PC-3 (cell line): Measurements from ENCODE around the gene KRT85. TPM values are rescaled to one million over a fixed set of nuclear protein-coding genes. Genes with fewer than 3 reads are reported as not detected.

Experiments
- ATAC-seq: fragments of 200-7000 bp; cut with Tn5 transposase; 2 replicates; pipeline ENCODE4 v1.9.1; 2020; ENCODE audit warnings: mild to moderate bottlenecking, moderate library complexity
- BruUV-seq: library from RNA; stranded (reverse); fragments of 400-500 nt; replicated peaks from 2 replicates; lab custom pipeline; 2021; lab: Mats Ljungman, UMichigan
- CTCF ChIA-PET: fragments of 300-600 bp; sonication (Branson Sonifier 250); formaldehyde crosslinking; loops from one replicate; lab custom pipeline; 2022; ENCODE audit warnings: antibody characterized with exemption; lab: Charles Lee
- POLR2A ChIA-PET: fragments of 300-600 bp; sonication (Branson Sonifier 250); formaldehyde crosslinking; loops from one replicate; lab custom pipeline; 2022; ENCODE audit warnings: antibody characterized with exemption; ENCODE audit not compliant: unreplicated experiment; lab: Charles Lee
- DNase-seq: peaks from one replicate; pipeline ENCODE4 v3.0.0-alpha.2; 2015
- H2AFZ ChIP-seq: fragments of 300-600 bp; sonication (generic); 2 replicates; pipeline ENCODE4 v1.6.0; 2016; ENCODE audit warnings: antibody characterized with exemption, low read length
- H3F3A ChIP-seq: fragments of 300-600 bp; sonication (generic); one replicate; pipeline ENCODE4 v1.6.0; 2017; ENCODE audit warnings: antibody characterized with exemption, low read length, control low read depth, mild to moderate bottlenecking; ENCODE audit not compliant: unreplicated experiment
- H3K27ac ChIP-seq: fragments of 300-600 bp; sonication (generic); 2 replicates; pipeline ENCODE4 v1.5.1; 2016; ENCODE audit warnings: mild to moderate bottlenecking, low read length
- H3K27me3 ChIP-seq: fragments of 300-600 bp; sonication (generic); 2 replicates; pipeline ENCODE4 v1.6.1; 2016; ENCODE audit warnings: low read length, mixed read lengths
- H3K36me3 ChIP-seq: fragments of 300-600 bp; sonication (generic); 2 replicates; pipeline ENCODE4 v1.6.1; 2016; ENCODE audit warnings: low read depth, mixed run types, low read length, mixed read lengths
- H3K4me1 ChIP-seq: fragments of 300-600 bp; sonication (generic); 2 replicates; pipeline ENCODE4 v1.5.1; 2016; ENCODE audit warnings: low read length; ENCODE audit not compliant: insufficient read depth
- H3K4me2 ChIP-seq: fragments of 300-600 bp; sonication (generic); 2 replicates; pipeline ENCODE4 v1.6.0; 2016; ENCODE audit warnings: low read length
- H3K4me3 ChIP-seq: fragments of 300-600 bp; sonication (generic); 2 replicates; pipeline ENCODE4 v1.5.1; 2016; ENCODE audit warnings: mild to moderate bottlenecking, low read length, mixed read lengths
- H3K79me2 ChIP-seq: fragments of 300-600 bp; sonication (generic); 2 replicates; pipeline ENCODE4 v1.6.1; 2017; ENCODE audit warnings: low read length, mixed read lengths
- H3K9ac ChIP-seq: fragments of 300-600 bp; sonication (generic); 2 replicates; pipeline ENCODE4 v1.6.0; 2016; ENCODE audit warnings: mild to moderate bottlenecking, low read length
- H3K9me2 ChIP-seq: fragments of 300-600 bp; sonication (generic); replicated peaks from 2 replicates; pipeline ENCODE4 v1.6.1; 2016; ENCODE audit warnings: mixed run types, low read length, mixed read lengths
- H3K9me3 ChIP-seq: fragments of 300-600 bp; sonication (generic); 2 replicates; pipeline ENCODE4 v1.6.1; 2016; ENCODE audit warnings: low read length, mixed read lengths
- H4K20me1 ChIP-seq: fragments of 300-600 bp; sonication (generic); 2 replicates; pipeline ENCODE4 v1.6.1; 2016; ENCODE audit warnings: low read length, mixed read lengths
- CTCF ChIP-seq: fragments of 300-600 bp; sonication (generic); conservative IDR thresholded peaks from 2 replicates; pipeline ENCODE4 v1.5.1; 2017; ENCODE audit warnings: antibody characterized with exemption, low read depth, mild to moderate bottlenecking, low read length
- EZH2 ChIP-seq: fragments of 300-600 bp; sonication (generic); IDR thresholded peaks from one replicate; pipeline ENCODE4 v1.6.1; 2017; ENCODE audit warnings: antibody characterized with exemption, mild to moderate bottlenecking, low read length; ENCODE audit not compliant: unreplicated experiment
- EZH2phosphoT487 ChIP-seq: fragments of 300-600 bp; sonication (generic); IDR thresholded peaks from 2 replicates; pipeline ENCODE4 v1.6.1; 2018; ENCODE audit warnings: mild to moderate bottlenecking, antibody characterized with exemption, low read length, borderline replicate concordance
- intact Hi-C: fragments of 100-400 bp; cut with micrococcal nuclease; formaldehyde crosslinking; loops from 2 replicates; pipeline ENCODE4 v1.9.0; 2023
- total RNA-seq: library from RNA; depleted of rRNA; stranded (reverse); fragments of >200 nt; gene quantifications from 2 replicates; pipeline ENCODE4 v1.2.3, GENCODE V29; 2014

KRT85 gene
- total RNA-seq, 1 experiment from 2014 or later = not detected

GRCh38 chr12:52353766-52354165 is 13.5 kb downstream of the KRT85 start:
- intact Hi-C loops = no loop called here
- no TSS peak for BruUV-seq
- TF ChIP-seq EZH2phosphoT487 (no peak), EZH2 (no peak), CTCF (no peak)

GRCh38 chr12:52352951-52353350 is 14.3 kb downstream of the KRT85 start:
- no peaks in the 10 kb centered on the region for H3K27me3 ChIP-seq
- no peaks in the 10 kb centered on the region for H4K20me1 ChIP-seq
- no peak for ATAC-seq
- no peak overlapping the region for H3K4me2 ChIP-seq
- no peak for DNase-seq
- H3K4me3 ChIP-seq = no peak overlapping the region
- intact Hi-C loops = no loop called here
- H3K79me2 ChIP-seq = no peaks in the 10 kb centered on the region
- TF ChIP-seq EZH2phosphoT487 (no peak), CTCF (no peak), EZH2 (no peak)
- BruUV-seq = no TSS peak
- no peaks in the 10 kb centered on the region for H3F3A ChIP-seq
- H3K4me1 ChIP-seq = peaks cover 6% of the 10 kb centered on the region
- H3K9me3 ChIP-seq = no peaks in the 10 kb centered on the region
- no peak overlapping the region for H2AFZ ChIP-seq
- ChIA-PET CTCF (no interaction called here), POLR2A (no interaction called here)
- H3K36me3 ChIP-seq = no peaks in the 10 kb centered on the region
- no peak overlapping the region for H3K9ac ChIP-seq
- no peak overlapping the region for H3K27ac ChIP-seq
- H3K9me2 ChIP-seq = no peaks in the 10 kb centered on the region

More at GRCh38 chr12:52353766-52354165, 13.5 kb downstream of the KRT85 start:
- H3K79me2 ChIP-seq = no peaks in the 10 kb centered on the region
- POLR2A ChIA-PET = no interaction called here
- ATAC-seq (no peak), DNase-seq (no peak)
- H3K9me2 ChIP-seq = no peaks in the 10 kb centered on the region
- CTCF ChIA-PET = no interaction called here
- no peak overlapping the region for H3K27ac ChIP-seq
- no peak overlapping the region for H3K4me3 ChIP-seq
- H3K27me3 ChIP-seq = no peaks in the 10 kb centered on the region
- H3K9ac ChIP-seq = no peak overlapping the region
- no peaks in the 10 kb centered on the region for H3K36me3 ChIP-seq
- no peaks in the 10 kb centered on the region for H3F3A ChIP-seq
- peaks cover 8% of the 10 kb centered on the region for H3K4me1 ChIP-seq
- H3K4me2 ChIP-seq = no peak overlapping the region
- no peaks in the 10 kb centered on the region for H3K9me3 ChIP-seq
- H4K20me1 ChIP-seq = no peaks in the 10 kb centered on the region
- H2AFZ ChIP-seq = no peak overlapping the region

GRCh38 chr12:52351196-52352059 is 15.9 kb downstream of the KRT85 start:
- H3K36me3 ChIP-seq = no peaks in the 10 kb centered on the region
- ATAC-seq (no peak), DNase-seq (no peak)
- TF ChIP-seq EZH2phosphoT487 (no peak), CTCF (no peak), EZH2 (no peak)
- H3K4me3 ChIP-seq = no peak overlapping the region
- intact Hi-C loops = no loop called here
- H3K4me1 ChIP-seq = peaks cover 12% of the 10 kb centered on the region
- no peak overlapping the region for H2AFZ ChIP-seq
- POLR2A ChIA-PET = no interaction called here
- H3K27me3 ChIP-seq = no peaks in the 10 kb centered on the region
- H3K79me2 ChIP-seq = no peaks in the 10 kb centered on the region
- no peak overlapping the region for H3K27ac ChIP-seq
- H4K20me1 ChIP-seq = no peaks in the 10 kb centered on the region
- no peaks in the 10 kb centered on the region for H3F3A ChIP-seq
- CTCF ChIA-PET = no interaction called here
- no peak overlapping the region for H3K9ac ChIP-seq
- BruUV-seq = no TSS peak
- H3K9me3 ChIP-seq = no peaks in the 10 kb centered on the region
- no peak overlapping the region for H3K4me2 ChIP-seq
- H3K9me2 ChIP-seq = no peaks in the 10 kb centered on the region
